ENCODE measurements around the gene PLAAT4. TPM values are rescaled to one million over a fixed set of nuclear protein-coding genes. Genes with fewer than 3 reads are reported as not detected.
A peak's percentile ranks its signal among the peaks of the same experiment; 100 is the strongest.

The PLAAT4 gene
- total and polyA plus RNA-seq, 2 of the 8 experiments (the other 6 are each of a cell fraction or from before 2014, with no cell fraction given) = 2.8 to 4.1 TPM

- no peak for FAIRE-seq
- H3K9me3 ChIP-seq (ENCODE audit: insufficient read depth in 2 of 2, low read depth in 1 of 2, low read length in 1 of 2) = no peaks in the 10 kb centered on the region
- CTCF ChIA-PET (ENCODE audit: partially characterized antibody) = interaction anchor here (0.6 to 1.8 kb wide), 3 partner anchors 19 to 176 kb away, joined by 3 to 5 read pairs (median 5); no protein-coding TSS in a partner anchor
Observed at GRCh38 chr11:63573881-63574855, 37.6 kb downstream of the PLAAT4 start.

More at GRCh38 chr11:63573881-63574855, 37.6 kb downstream of the PLAAT4 start:
- Histone ChIP-seq H2BK12ac (ENCODE audit: low read depth, low read length) (no peak overlapping the region), H2BK15ac (ENCODE audit: low read length) (no peak overlapping the region), H3K36me3 (ENCODE audit: control insufficient read depth in 2 of 4, insufficient read depth in 4 of 4, low read length in 3 of 4) (peaks cover 5 to 25% (median 16%) of the 10 kb centered on the region in 4 experiments; a peak in 5 of 8 replicates), H2BK120ac (replicated peaks; ENCODE audit: low read depth, low read length) (no peak overlapping the region), H3K79me2 (ENCODE audit: control insufficient read depth in 1 of 2, insufficient read depth in 2 of 2, low read length in 2 of 2) (no peaks in the 10 kb centered on the region), H3K4me3 (ENCODE audit: extremely low read depth in 1 of 4, insufficient read depth in 2 of 4, low read depth in 3 of 4, low read length in 4 of 4) (no peak overlapping the region), H3K27ac (ENCODE audit: low read depth, low read length) (no peak overlapping the region), H3K23me2 (ENCODE audit: low read depth, low read length) (no peaks in the 10 kb centered on the region; the same call in 1 of the 2 replicates), H2AK5ac (ENCODE audit: low read depth, low read length) (no peak overlapping the region), H4K20me1 (replicated peaks in 1 of 2; ENCODE audit: control insufficient read depth in 1 of 2, insufficient read depth in 2 of 2, low read length in 2 of 2) (no peaks in the 10 kb centered on the region), H2BK20ac (ENCODE audit: low read length) (no peak overlapping the region), H4K8ac (ENCODE audit: extremely low read depth, insufficient read depth, low read length) (no peak overlapping the region), H3K14ac (ENCODE audit: insufficient read length) (no peak overlapping the region), H3K79me1 (ENCODE audit: low read depth, low read length) (peaks cover 3% of the 10 kb centered on the region; the same call in 1 of the 2 replicates), H3K27me3 (replicated peaks in 1 of 4; ENCODE audit: control insufficient read depth in 3 of 4, extremely low read depth in 1 of 4, insufficient read depth in 3 of 4, low read length in 3 of 4) (no peaks in the 10 kb centered on the region), H3K4ac (replicated peaks; ENCODE audit: insufficient read length, low read depth, low read length) (no peak overlapping the region), H3K23ac (ENCODE audit: insufficient read length) (no peak overlapping the region), H3K4me2 (ENCODE audit: insufficient read depth in 1 of 2, low read depth in 2 of 2, low read length in 2 of 2) (no peak overlapping the region), H3K9ac (replicated peaks in 1 of 4; ENCODE audit: extremely low read depth in 1 of 4, low read depth in 3 of 4, low read length in 3 of 4) (no peak overlapping the region), H4K5ac (ENCODE audit: insufficient read length, low read depth, low read length) (no peak overlapping the region), H2BK5ac (ENCODE audit: low read depth, low read length) (no peak overlapping the region), H3K18ac (ENCODE audit: extremely low read depth, low read length) (no peak overlapping the region), H3K56ac (replicated peaks; ENCODE audit: insufficient read length, low read depth, low read length) (no peak overlapping the region), H3K4me1 (replicated peaks in 1 of 4; ENCODE audit: control insufficient read depth in 3 of 4, insufficient read depth in 4 of 4, low read length in 3 of 4) (no peaks in the 10 kb centered on the region), H2AFZ (ENCODE audit: low read length) (no peak overlapping the region), H4K91ac (replicated peaks; ENCODE audit: insufficient read length, low read length) (no peak overlapping the region)
- DNase-seq (ENCODE audit: low read depth in 1 of 2, low spot score in 2 of 2) = no peak
- TF ChIP-seq USF2 (IDR thresholded peaks at IDR 0.05; ENCODE audit: low read length) = peak; percentile 53
- no peak for TF ChIP-seq RAD21 (IDR thresholded peaks at IDR 0.05 in 1 of 2, conservative IDR thresholded peaks at IDR 0.05 in 1 of 2; ENCODE audit: low read depth in 2 of 2, low read length in 2 of 2)
- TF ChIP-seq MAX (IDR thresholded peaks at IDR 0.05) = peak; percentile 25; the same call in 1 of the 2 replicates
- POLR2A ChIA-PET (ENCODE audit: partially characterized antibody) = interaction anchor here (0.8 to 1.0 kb wide), 2 partner anchors 9 to 31 kb away, joined by 3 to 4 read pairs; no protein-coding TSS in a partner anchor
- 91% methylated on average over 15 of the region's 15 CpGs; no CpG with 5 or more reads in 1 of the 2 experiments for WGBS, 2 experiments (ENCODE audit: extremely low coverage in 1 of 2, insufficient coverage in 1 of 2, insufficient read length in 1 of 2, insufficient replicate concordance in 2 of 2, low coverage in 1 of 2, low lambda C conversion rate in 2 of 2, missing lambda C conversion rate in 1 of 2)

Measured in H1 (cell line).